Fibroblast of skin of scalp (primary cell): ENCODE data around the gene DLST.

Source experiments
- DNase-seq: peaks from one replicate; pipeline ENCODE4 v3.0.0-alpha.2; 2013

DLST gene

GRCh38 chr14:74941676-74942097, 60.0 kb downstream of the DLST start:
- DNase-seq: peak; percentile 52

- DNase-seq: no peak
Measured at GRCh38 chr14:74942181-74942580, 60.5 kb downstream of the DLST start.

- DNase-seq: no peak
Measured at GRCh38 chr14:74942608-74943007, 60.9 kb downstream of the DLST start.

GRCh38 chr14:74945261-74945851, 63.6 kb downstream of the DLST start:
- DNase-seq: peak; percentile 47

- DNase-seq: peak; percentile 68
Measured at GRCh38 chr14:74945852-74946658, 64.3 kb downstream of the DLST start.

GRCh38 chr14:74946659-74947281, 65.1 kb downstream of the DLST start:
- DNase-seq: no peak

GRCh38 chr14:74947353-74948227, 65.9 kb downstream of the DLST start:
- no peak for DNase-seq

- DNase-seq: peak; percentile 36
Measured at GRCh38 chr14:74948228-74949175, 66.8 kb downstream of the DLST start.

- DNase-seq: no peak
Measured at GRCh38 chr14:74949191-74949601, 67.5 kb downstream of the DLST start.

- DNase-seq: no peak
Measured at GRCh38 chr14:74949859-74950573, 68.3 kb downstream of the DLST start.

GRCh38 chr14:74950795-74951442, 69.2 kb downstream of the DLST start:
- no peak for DNase-seq

- no peak for DNase-seq
Measured at GRCh38 chr14:74951443-74952179, 69.9 kb downstream of the DLST start.

GRCh38 chr14:74952180-74952665, 70.5 kb downstream of the DLST start:
- no peak for DNase-seq

- peak; percentile 74 for DNase-seq
Measured at GRCh38 chr14:74952697-74953484, 71.2 kb downstream of the DLST start.
